Coronary artery (tissue), 2 donors: ENCODE measurements around the gene RGS17.
A peak's percentile ranks its signal among the peaks of the same experiment; 100 is the strongest.

Source experiments
- DNase-seq: peaks from one replicate; pipeline ENCODE4 v3.0.0-alpha.2; 2017; ENCODE audit warnings: low spot score
- H3K27ac ChIP-seq, 2 donors: fragments of 200-600 bp; sonication (generic); one replicate each; pipeline ENCODE4 v1.5.1; 2016 to 2019
- H3K4me3 ChIP-seq: fragments of 200-600 bp; sonication (generic); 2 replicates; pipeline ENCODE4 v1.5.1; 2016; ENCODE audit warnings: mild to moderate bottlenecking, moderate library complexity
- TF ChIP-seq, protein P1 (sequence below): fragments of 200-600 bp; sonication (generic); IDR thresholded peaks from one replicate; pipeline ENCODE4 v1.5.1; 2019; ENCODE audit warnings: antibody characterized with exemption

The RGS17 gene

DNA sequence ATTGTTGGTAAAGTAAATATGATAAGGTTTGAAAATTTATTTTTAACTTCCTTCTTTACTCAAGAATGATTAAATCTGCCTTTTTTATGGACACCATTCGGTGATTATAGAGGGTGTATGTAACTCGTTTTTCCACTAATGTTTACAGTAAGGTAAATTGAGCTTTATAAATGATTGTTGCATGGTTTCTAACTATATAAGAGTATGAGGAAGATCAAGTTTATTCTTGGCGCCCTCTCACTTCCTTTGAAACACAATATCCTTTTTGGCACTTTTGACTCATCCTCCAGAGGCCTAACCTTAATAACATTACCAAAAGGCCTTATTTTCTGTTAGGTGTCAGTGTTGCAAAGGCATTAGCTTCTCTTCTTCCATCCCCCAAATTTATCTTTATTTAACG is 86.8 kb downstream of the RGS17 start:
- H3K27ac ChIP-seq: no peak overlapping the region
- TF ChIP-seq, protein P1, sequence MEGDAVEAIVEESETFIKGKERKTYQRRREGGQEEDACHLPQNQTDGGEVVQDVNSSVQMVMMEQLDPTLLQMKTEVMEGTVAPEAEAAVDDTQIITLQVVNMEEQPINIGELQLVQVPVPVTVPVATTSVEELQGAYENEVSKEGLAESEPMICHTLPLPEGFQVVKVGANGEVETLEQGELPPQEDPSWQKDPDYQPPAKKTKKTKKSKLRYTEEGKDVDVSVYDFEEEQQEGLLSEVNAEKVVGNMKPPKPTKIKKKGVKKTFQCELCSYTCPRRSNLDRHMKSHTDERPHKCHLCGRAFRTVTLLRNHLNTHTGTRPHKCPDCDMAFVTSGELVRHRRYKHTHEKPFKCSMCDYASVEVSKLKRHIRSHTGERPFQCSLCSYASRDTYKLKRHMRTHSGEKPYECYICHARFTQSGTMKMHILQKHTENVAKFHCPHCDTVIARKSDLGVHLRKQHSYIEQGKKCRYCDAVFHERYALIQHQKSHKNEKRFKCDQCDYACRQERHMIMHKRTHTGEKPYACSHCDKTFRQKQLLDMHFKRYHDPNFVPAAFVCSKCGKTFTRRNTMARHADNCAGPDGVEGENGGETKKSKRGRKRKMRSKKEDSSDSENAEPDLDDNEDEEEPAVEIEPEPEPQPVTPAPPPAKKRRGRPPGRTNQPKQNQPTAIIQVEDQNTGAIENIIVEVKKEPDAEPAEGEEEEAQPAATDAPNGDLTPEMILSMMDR: no peak
- no peak for DNase-seq

DNA sequence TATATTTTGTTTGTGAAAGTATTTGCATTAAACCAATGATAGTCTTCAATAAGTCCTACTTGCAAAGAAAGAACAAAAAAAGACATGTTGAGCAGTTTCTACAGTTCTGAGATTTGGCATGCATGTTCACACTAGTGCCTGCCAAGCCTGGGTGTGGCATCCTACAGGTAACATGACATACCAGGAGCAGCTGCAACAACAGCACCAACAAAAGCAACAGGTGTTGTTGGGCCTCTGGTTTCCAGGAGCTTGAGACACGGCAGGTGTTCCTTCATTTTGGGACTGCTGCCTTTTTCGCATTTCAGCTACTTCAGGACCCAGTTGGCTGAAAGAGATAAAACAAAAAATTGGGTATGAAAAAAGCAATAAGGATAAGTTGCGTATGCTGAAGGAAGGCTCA is 87.4 kb downstream of the RGS17 start:
- no peak for DNase-seq
- TF ChIP-seq, protein P1: no peak
- H3K27ac ChIP-seq: no peak overlapping the region
- H3K4me3 ChIP-seq: no peak overlapping the region

More for the DNA sequence above, 86.8 kb downstream of the RGS17 start:
- no peak overlapping the region for H3K4me3 ChIP-seq

DNA sequence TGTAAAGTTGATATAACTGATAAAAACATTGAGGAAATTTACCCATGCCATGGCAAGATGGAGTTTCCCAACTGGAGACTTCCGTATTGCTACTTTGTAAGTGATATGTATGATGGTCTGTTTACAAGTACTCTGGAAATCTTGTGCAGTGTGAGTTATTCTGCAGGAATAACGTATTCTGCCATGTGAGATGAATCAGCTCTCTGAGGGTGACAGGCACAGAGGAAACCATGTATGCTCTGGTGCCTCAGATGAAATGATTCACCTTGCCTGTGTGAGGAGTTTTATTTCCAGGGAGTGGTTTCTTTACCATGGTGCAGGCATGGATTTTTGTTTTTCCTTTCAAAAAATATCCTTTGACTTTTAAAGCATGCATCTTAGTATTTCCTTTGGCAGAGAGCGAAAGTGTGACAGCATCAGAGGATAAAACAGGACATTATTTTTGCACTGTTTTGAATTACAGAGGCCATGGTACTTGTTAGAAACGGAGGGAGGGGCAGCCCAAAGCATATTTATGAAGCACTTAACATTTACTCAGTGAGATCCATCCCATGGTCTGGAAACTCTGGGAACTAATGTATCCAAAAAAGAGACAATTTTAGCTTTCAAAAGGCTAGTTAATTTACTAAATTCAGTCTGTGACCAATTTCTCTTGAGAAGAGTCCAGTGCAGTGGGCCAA is 92.6 kb downstream of the RGS17 start:
- DNase-seq: no peak
- peak overlapping the region; percentile 1 for H3K4me3 ChIP-seq
- peak overlapping the region; percentile 46 to 56 for H3K27ac ChIP-seq
- TF ChIP-seq, protein P1: no peak

DNA sequence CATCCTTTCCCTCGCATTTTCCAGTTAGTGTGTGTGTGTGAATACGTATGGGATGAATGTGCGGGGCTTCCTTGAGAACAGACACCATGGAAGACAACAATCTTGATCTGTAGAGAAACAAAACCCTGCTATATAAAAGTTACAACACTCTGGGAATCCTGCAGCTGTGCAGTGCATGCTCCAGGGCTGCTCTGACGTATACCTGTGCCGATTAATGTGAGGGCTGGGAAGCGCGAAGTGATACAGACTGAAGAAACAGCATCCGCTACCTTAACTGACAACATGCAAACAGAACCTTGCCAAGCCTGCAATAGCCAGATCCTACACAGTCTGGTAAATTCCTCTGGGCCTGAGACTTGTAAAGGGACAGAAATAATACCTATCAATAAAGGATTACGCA is 96.9 kb downstream of the RGS17 start:
- H3K27ac ChIP-seq: no peak overlapping the region
- TF ChIP-seq, protein P1: no peak
- no peak for DNase-seq
- H3K4me3 ChIP-seq: no peak overlapping the region

DNA sequence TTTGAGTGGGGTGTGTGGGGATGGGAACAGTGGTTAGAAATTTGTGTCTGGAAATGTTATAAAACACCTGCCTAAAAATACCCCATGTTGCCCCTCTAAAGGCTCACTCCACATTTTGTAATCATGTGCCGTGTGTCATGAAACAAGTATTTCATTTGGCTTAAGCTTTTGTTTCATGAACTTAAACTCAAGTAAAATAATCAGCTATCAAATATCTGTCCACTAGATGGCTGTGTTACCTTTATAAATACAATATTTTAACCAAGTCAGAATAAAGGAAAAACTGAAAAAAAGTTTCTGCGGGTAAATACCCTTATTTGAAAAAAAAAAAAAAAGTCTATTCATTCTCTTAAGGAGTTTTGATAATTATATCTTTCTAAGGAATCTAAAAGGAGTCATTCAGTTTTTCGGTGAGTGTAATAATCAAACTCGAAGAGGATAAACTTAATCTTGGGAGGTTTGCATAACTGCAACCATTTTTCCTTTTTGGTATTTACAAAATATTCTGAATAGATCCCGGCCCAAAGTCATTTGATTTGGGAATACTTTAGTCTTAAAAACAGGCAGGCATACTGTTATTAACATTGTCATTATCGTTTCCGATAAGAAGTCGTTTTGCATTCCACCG is 98.7 kb downstream of the RGS17 start:
- H3K27ac ChIP-seq: no peak overlapping the region
- H3K4me3 ChIP-seq: no peak overlapping the region
- TF ChIP-seq, protein P1: no peak
- no peak for DNase-seq

DNA sequence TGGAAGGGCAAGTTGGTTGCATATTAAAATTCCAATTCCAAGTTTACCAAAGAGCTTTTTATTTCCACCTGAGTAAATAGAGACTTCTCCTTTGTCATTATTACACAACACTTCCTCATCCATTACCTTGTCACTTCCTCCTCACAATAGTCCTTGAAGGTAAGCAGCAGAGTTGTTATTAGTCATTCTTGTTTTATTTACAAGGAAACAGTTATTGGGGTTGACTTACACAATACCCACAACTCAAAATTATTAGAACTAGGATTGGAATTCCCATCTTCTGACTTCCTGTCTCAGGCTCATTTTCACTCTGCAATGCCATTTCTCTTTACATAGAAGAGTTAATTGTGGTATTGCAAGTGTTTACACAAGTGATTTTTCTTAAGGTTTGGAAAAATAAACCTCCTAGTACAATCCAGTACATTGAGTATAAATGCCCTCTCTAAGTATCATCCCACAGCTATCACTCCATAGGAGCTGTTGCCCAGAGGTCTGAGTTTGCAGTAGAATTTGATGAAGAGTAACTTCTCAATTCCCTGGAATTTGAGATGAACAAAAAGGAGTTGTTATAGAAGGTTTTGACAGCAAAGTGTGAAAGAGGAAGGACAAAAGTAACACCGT is 99.6 kb downstream of the RGS17 start:
- Histone ChIP-seq H3K27ac (no peak overlapping the region), H3K4me3 (no peak overlapping the region)
- TF ChIP-seq, protein P1: no peak
- DNase-seq: no peak
